GM19193 (cell line): ENCODE results near the gene OGFOD1.

Experiments
- POLR2A ChIP-seq: IDR thresholded peaks from 4 replicates; pipeline ENCODE4 v1.6.1; 2011; ENCODE audit not compliant: insufficient read depth, insufficient read length; ENCODE audit errors: extremely low read depth

Gene OGFOD1

DNA sequence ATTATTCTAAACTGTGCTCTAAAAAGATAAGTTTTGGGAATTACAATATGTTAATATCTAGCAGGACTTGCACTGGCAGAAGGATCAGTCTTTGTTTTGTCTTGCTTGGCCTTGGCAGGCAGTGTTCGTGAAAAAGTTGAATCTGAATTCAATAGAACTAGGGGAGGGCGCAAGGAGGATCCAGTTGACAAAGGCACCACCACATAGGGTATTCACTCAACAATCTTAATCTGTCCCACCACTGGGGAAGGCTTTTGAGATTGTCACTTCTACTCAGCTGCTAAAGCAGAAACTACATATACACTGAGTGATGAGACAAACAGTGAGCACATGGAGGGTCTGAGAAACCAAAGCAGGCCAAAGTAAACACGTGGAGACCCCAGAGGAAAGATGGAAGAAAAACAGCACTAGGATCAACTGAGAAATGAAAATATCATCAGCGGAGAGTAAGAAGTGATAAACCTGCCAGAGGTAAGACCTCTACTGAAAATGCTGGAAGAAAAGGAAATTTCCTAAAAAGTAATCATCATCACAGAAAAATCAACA is 28.4 kb upstream of the OGFOD1 start:
- no peak for TF ChIP-seq POLR2A

DNA sequence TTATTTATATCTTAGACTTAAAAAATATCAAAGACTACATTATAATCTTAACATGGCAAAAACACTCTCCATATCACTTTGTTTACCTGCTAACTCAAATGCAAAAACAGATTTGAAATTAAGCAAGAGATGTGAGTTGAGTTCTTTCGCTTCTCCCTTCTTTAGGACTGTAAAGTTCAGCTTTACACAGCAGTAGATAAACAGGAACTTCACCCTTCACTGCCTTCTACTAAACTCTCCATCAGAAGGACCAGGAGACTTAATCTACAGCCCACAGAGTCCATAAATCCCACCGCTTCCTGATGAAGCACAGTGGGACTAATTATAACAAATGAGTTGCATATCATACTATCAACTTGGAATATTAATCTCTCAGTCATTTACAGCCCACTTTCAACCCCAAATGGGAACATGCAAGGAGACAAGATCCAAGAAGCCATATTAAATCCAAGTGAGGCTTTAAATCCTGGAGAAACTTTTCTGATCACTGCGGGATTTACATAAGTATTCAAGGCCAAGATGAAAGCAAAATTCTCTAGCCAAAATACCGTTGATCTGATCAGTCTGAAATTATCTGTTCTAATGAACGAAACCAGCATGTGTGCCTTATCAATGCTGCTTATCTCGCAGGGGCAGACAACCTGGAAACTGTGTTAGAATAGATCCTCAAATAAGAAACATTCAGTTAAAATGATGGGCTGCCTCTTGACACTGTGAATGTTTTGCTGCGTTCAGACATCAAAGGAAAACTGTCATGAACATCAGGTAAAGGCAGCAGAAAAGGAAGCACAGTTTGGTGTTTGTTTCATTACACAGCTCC is 27.6 kb upstream of the OGFOD1 start:
- TF ChIP-seq POLR2A, result no peak

DNA sequence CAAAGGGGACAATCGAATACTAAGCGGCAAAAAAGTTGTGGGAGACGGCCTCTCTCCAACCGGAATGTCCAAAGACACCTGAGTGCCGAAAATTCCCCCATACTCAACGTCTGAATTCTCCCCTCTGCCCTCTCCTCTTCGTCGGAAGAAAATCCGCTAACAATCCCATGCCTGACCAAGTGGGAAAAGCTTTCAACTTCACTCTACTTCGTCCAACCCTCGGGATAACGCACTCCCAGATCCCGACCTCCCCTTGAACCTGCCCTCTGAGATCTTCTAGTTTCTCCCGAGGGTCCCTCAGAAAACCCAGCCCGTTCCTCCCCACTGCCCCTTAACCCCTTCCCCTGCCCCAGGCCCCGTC is 27.0 kb upstream of the OGFOD1 start:
- TF ChIP-seq POLR2A, result no peak

GRCh38 chr16:56424791-56425438 is 26.4 kb upstream of the OGFOD1 start:
- TF ChIP-seq POLR2A, result no peak

GRCh38 chr16:56425439-56425832 is 25.9 kb upstream of the OGFOD1 start, which contains the start of gene AMFR:
AMFR (minus strand) TSS chr16:56425545; CDS start chr16:56425327, 218 bp downstream.
- TF ChIP-seq POLR2A, result peak; percentile 34

GRCh38 chr16:56426585-56426984 is 24.8 kb upstream of the OGFOD1 start:
- TF ChIP-seq POLR2A, result no peak

- no peak for TF ChIP-seq POLR2A
Measured at GRCh38 chr16:56428091-56428490, 23.3 kb upstream of the OGFOD1 start.

GRCh38 chr16:56436258-56436657 is 15.1 kb upstream of the OGFOD1 start:
- TF ChIP-seq POLR2A, result no peak

- TF ChIP-seq POLR2A, result no peak
Measured at GRCh38 chr16:56438038-56438437, 13.3 kb upstream of the OGFOD1 start.

DNA sequence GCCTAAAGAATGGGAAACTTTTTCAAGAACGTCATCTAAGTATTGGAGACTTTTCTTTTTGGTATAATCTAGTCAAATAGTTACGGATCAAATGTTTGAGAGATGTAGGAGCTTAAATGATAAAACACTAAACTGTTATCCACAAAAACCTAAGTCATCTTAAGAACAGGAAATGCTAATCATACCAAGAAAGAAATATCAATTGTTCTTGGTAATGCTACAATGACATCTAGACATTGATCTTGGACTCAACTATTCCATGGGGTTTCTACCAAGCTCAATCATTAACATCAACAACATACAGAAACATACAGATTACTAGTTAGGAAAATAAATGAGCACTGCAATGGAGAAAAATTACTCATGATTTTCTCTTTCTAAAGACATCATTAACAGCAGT is 4.1 kb upstream of the OGFOD1 start:
- TF ChIP-seq POLR2A, result no peak

DNA sequence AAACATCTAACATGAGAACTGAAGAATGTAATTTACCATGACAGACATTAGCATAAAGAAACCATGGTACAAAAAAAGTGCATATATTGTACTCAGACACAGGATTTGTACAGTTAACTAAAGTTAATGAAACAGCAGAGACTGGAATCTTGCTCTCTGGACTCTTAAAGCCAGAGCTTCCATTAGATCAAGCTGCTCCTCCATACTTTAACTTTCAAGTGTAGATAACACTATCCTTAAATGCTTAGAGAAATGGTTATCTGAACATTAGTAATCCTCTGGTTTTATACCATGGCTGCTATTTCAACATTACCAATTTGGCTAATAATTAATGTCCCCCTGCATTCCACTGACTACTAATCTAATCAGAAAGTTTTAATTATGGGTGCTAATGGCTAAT is 3.3 kb upstream of the OGFOD1 start:
- no peak for TF ChIP-seq POLR2A

DNA sequence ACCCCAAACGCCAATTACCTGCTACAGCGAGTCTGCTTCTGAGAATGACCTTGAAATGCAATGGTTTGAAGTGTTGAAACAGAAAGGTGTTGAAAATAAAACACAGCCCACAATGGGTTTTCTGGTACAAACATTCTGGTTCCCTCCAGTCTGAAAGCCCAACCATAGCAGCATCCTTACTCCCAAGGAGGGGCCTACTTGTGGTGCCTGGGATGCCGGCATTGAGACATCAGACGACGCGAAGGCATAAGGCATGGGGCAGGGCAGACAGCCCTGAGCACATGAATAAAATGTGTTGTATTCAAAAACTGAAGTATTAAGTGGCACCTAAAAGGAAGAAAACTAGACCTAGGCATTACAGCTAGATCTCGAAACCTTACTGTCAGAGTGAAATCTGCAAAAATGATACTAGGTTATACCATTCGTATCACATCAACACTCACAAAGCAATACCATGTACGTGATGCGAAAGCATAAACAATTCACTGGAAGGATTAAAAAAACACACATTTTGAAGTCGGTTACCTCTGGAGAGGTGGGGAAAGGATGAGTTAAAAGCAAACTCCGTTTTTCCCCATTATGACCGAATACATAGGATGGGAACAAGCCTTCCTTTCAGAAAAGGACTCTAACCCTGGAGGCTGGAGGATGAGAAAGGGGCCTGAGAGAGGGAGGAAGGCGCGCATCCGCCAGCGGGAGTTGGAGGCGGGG is 924 bp upstream of the OGFOD1 start:
- TF ChIP-seq POLR2A, result no peak

GRCh38 chr16:56451753-56452689 is 667 bp downstream of the OGFOD1 start:
- no peak for TF ChIP-seq POLR2A

GRCh38 chr16:56457927-56458470 is 6.6 kb downstream of the OGFOD1 start:
- TF ChIP-seq POLR2A, result no peak
